HepG2 (cell line): Measurements from ENCODE around the gene JAK1. TPM values are rescaled to one million over a fixed set of nuclear protein-coding genes. Genes with fewer than 3 reads are reported as not detected.
A peak's percentile ranks its signal among the peaks of the same experiment; 100 is the strongest.

Experiments used
- CC2D1A ChIP-seq: sonication (generic); formaldehyde crosslinking; IDR thresholded peaks from 2 replicates; pipeline ENCODE4 v1.8.1; 2023; ENCODE audit warnings: mild to moderate bottlenecking, missing genetic modification reagents
- DDIT3 ChIP-seq: sonication (generic); formaldehyde crosslinking; IDR thresholded peaks from 2 replicates; pipeline ENCODE4 v1.4.0; 2020; ENCODE audit warnings: mild to moderate bottlenecking, missing genetic modification reagents
- GLMP ChIP-seq: sonication (generic); formaldehyde crosslinking; IDR thresholded peaks from 2 replicates; pipeline ENCODE4 v1.9.0; 2021; ENCODE audit warnings: missing genetic modification reagents, mild to moderate bottlenecking, borderline replicate concordance
- IKZF4 ChIP-seq: sonication (generic); formaldehyde crosslinking; IDR thresholded peaks from 2 replicates; pipeline ENCODE4 v1.5.1; 2020; ENCODE audit warnings: borderline replicate concordance, mild to moderate bottlenecking, low read depth, missing genetic modification reagents; ENCODE audit errors: not compliant biosample characterization
- MEF2D ChIP-seq: sonication (generic); formaldehyde crosslinking; IDR thresholded peaks from 2 replicates; pipeline ENCODE4 v1.5.1; 2020; ENCODE audit warnings: mild to moderate bottlenecking, missing genetic modification reagents
- MYPOP ChIP-seq: sonication (generic); formaldehyde crosslinking; IDR thresholded peaks from 2 replicates; pipeline ENCODE4 v1.8.1; 2023; ENCODE audit warnings: mild to moderate bottlenecking, moderate library complexity, missing genetic modification reagents
- NCOA5 ChIP-seq: sonication (generic); formaldehyde crosslinking; IDR thresholded peaks from 2 replicates; pipeline ENCODE4 v1.4.0; 2020; ENCODE audit warnings: missing genetic modification reagents
- NR2F2 ChIP-seq: IDR thresholded peaks from 2 replicates; pipeline ENCODE4 v1.6.1; 2012; ENCODE audit warnings: low read depth, inconsistent platforms, borderline replicate concordance
- RBFOX2 ChIP-seq: fragments of 200-400 bp; formaldehyde crosslinking; IDR thresholded peaks from 2 replicates; pipeline ENCODE4 v1.6.1; 2017; ENCODE audit warnings: low read depth, mild to moderate bottlenecking, low read length
- RFX1 ChIP-seq: fragments of 450-650 bp; IDR thresholded peaks from 2 replicates; pipeline ENCODE4 v1.6.1; 2017
- SP2 ChIP-seq: sonication (generic); formaldehyde crosslinking; IDR thresholded peaks from 2 replicates; pipeline ENCODE4 v1.5.1; 2020; ENCODE audit warnings: mild to moderate bottlenecking, missing genetic modification reagents
- SRSF9 ChIP-seq: fragments of 200-400 bp; formaldehyde crosslinking; IDR thresholded peaks from 2 replicates; pipeline ENCODE4 v1.6.1; 2018; ENCODE audit warnings: borderline replicate concordance, mild to moderate bottlenecking, low read depth, low read length; ENCODE audit not compliant: insufficient read depth, poor library complexity, severe bottlenecking
- ZMAT3 ChIP-seq: sonication (generic); formaldehyde crosslinking; conservative IDR thresholded peaks from 2 replicates; pipeline ENCODE4 v1.7.0; 2021; ENCODE audit warnings: missing genetic modification reagents
- ZNF441 ChIP-seq: sonication (generic); formaldehyde crosslinking; IDR thresholded peaks from 2 replicates; pipeline ENCODE4 v1.7.0; 2021; ENCODE audit warnings: missing genetic modification reagents, borderline replicate concordance
- ZNF562 ChIP-seq: sonication (generic); formaldehyde crosslinking; IDR thresholded peaks from 2 replicates; pipeline ENCODE4 v1.8.0; 2022; ENCODE audit warnings: missing genetic modification reagents, borderline replicate concordance
- ZNF629 ChIP-seq: sonication (generic); formaldehyde crosslinking; conservative IDR thresholded peaks from 2 replicates; pipeline ENCODE4 v1.5.0; 2020; ENCODE audit warnings: missing genetic modification reagents
- polyA plus RNA-seq, 8 experiments: library from polyadenylated mRNA; depleted of rRNA in 3 of 8; stranded (reverse) in 7 of 8; unstranded in 1 of 8; fragments of >200 nt; fragmentation: Illumina TruSeq in 4 of 8; extraction: Trizol in 4 of 8; gene quantifications; 2 replicates each; pipeline versions ENCODE4 v1.2.1 to v1.2.3, GENCODE V29; 2011 to 2016; ENCODE audit warnings: low read depth in 4 of 8, missing spikeins in 1 of 8, mixed read lengths in 1 of 8; ENCODE audit not compliant: insufficient read depth in 1 of 8
- total RNA-seq, 5 experiments: library from RNA; depleted of rRNA; stranded (reverse); fragments of >200 nt; fragmentation: Illumina TruSeq; extraction: Trizol; gene quantifications; 2 replicates each; pipeline ENCODE4 v1.2.3, GENCODE V29; 2016; ENCODE audit warnings: low read depth in 1 of 5
- TF ChIP-seq, protein P1 (sequence below): IDR thresholded peaks from 2 replicates; pipeline ENCODE4 v1.4.0; 2020; ENCODE audit warnings: mild to moderate bottlenecking, missing genetic modification reagents
- TF ChIP-seq, protein P2 (sequence below): sonication (generic); formaldehyde crosslinking; IDR thresholded peaks from 2 replicates; pipeline ENCODE4 v1.4.0; 2020; ENCODE audit warnings: missing genetic modification reagents, borderline replicate concordance
- TF ChIP-seq, protein P3 (sequence below): sonication (generic); formaldehyde crosslinking; IDR thresholded peaks from 2 replicates; pipeline ENCODE4 v1.5.1; 2020; ENCODE audit warnings: missing genetic modification reagents, mild to moderate bottlenecking, borderline replicate concordance

JAK1 gene
- total and polyA plus RNA-seq, 2 of the 13 experiments (the other 11 are each of a cell fraction or from before 2014, with no cell fraction given): 23.9 to 42.4 TPM

GRCh38 chr1:64983110-64983509, 16.8 kb upstream of the JAK1 start (continued):
- TF ChIP-seq ZNF441 (CRISPR knock-in tag) (no peak), MEF2D (CRISPR knock-in tag) (no peak), ZMAT3 (CRISPR knock-in tag) (no peak), GLMP (CRISPR knock-in tag) (no peak), SRSF9 (no peak), RBFOX2 (no peak), MYPOP (no peak), ZNF629 (CRISPR knock-in tag) (no peak), NR2F2 (no peak), SP2 (CRISPR knock-in tag) (no peak), DDIT3 (CRISPR knock-in tag) (no peak), NCOA5 (CRISPR knock-in tag) (no peak), ZNF562 (CRISPR knock-in tag) (no peak), IKZF4 (CRISPR knock-in tag) (no peak), CC2D1A (no peak), RFX1 (peak; percentile 76)
- TF ChIP-seq, protein P1, sequence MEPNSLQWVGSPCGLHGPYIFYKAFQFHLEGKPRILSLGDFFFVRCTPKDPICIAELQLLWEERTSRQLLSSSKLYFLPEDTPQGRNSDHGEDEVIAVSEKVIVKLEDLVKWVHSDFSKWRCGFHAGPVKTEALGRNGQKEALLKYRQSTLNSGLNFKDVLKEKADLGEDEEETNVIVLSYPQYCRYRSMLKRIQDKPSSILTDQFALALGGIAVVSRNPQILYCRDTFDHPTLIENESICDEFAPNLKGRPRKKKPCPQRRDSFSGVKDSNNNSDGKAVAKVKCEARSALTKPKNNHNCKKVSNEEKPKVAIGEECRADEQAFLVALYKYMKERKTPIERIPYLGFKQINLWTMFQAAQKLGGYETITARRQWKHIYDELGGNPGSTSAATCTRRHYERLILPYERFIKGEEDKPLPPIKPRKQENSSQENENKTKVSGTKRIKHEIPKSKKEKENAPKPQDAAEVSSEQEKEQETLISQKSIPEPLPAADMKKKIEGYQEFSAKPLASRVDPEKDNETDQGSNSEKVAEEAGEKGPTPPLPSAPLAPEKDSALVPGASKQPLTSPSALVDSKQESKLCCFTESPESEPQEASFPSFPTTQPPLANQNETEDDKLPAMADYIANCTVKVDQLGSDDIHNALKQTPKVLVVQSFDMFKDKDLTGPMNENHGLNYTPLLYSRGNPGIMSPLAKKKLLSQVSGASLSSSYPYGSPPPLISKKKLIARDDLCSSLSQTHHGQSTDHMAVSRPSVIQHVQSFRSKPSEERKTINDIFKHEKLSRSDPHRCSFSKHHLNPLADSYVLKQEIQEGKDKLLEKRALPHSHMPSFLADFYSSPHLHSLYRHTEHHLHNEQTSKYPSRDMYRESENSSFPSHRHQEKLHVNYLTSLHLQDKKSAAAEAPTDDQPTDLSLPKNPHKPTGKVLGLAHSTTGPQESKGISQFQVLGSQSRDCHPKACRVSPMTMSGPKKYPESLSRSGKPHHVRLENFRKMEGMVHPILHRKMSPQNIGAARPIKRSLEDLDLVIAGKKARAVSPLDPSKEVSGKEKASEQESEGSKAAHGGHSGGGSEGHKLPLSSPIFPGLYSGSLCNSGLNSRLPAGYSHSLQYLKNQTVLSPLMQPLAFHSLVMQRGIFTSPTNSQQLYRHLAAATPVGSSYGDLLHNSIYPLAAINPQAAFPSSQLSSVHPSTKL (CRISPR knock-in tag): peak; percentile 40; the same call in 1 of the 2 replicates
- TF ChIP-seq, protein P2, sequence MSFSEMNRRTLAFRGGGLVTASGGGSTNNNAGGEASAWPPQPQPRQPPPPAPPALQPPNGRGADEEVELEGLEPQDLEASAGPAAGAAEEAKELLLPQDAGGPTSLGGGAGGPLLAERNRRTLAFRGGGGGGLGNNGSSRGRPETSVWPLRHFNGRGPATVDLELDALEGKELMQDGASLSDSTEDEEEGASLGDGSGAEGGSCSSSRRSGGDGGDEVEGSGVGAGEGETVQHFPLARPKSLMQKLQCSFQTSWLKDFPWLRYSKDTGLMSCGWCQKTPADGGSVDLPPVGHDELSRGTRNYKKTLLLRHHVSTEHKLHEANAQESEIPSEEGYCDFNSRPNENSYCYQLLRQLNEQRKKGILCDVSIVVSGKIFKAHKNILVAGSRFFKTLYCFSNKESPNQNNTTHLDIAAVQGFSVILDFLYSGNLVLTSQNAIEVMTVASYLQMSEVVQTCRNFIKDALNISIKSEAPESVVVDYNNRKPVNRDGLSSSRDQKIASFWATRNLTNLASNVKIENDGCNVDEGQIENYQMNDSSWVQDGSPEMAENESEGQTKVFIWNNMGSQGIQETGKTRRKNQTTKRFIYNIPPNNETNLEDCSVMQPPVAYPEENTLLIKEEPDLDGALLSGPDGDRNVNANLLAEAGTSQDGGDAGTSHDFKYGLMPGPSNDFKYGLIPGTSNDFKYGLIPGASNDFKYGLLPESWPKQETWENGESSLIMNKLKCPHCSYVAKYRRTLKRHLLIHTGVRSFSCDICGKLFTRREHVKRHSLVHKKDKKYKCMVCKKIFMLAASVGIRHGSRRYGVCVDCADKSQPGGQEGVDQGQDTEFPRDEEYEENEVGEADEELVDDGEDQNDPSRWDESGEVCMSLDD (CRISPR knock-in tag): no peak
- TF ChIP-seq, protein P3, sequence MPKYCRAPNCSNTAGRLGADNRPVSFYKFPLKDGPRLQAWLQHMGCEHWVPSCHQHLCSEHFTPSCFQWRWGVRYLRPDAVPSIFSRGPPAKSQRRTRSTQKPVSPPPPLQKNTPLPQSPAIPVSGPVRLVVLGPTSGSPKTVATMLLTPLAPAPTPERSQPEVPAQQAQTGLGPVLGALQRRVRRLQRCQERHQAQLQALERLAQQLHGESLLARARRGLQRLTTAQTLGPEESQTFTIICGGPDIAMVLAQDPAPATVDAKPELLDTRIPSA (CRISPR knock-in tag): no peak
